VCaP (cell line): ENCODE measurements around the gene ARL16.

Experiments used
- H3K27ac ChIP-seq: fragments of 450-650 bp; 2 replicates; pipeline ENCODE4 v1.5.1; 2017
- TF ChIP-seq, protein P1 (sequence below): fragments of 450-650 bp; conservative IDR thresholded peaks from 2 replicates; pipeline ENCODE4 v1.5.1; 2017; ENCODE audit warnings: mild to moderate bottlenecking, moderate library complexity

The ARL16 gene

DNA sequence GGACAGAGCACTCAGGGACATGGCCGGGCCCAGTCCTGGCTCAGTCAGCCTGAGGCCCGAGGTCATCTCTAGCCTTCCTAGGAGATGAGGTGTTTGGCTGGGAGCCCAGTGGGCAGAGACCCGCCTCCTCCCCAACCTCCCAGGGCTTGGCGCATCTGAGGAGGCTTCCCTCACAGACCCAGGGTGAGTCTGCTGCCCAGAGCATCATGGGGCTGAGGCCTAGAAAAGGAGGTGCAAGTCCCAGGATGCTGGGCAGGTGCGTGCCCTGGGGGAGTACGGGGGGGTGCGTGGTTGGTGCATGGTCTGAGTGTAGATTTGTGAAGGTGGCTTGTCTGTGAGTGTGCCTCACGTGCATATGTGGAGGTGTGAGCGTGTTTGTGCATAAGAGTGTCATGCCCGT, 31.9 kb downstream of the ARL16 start:
- TF ChIP-seq, protein P1, sequence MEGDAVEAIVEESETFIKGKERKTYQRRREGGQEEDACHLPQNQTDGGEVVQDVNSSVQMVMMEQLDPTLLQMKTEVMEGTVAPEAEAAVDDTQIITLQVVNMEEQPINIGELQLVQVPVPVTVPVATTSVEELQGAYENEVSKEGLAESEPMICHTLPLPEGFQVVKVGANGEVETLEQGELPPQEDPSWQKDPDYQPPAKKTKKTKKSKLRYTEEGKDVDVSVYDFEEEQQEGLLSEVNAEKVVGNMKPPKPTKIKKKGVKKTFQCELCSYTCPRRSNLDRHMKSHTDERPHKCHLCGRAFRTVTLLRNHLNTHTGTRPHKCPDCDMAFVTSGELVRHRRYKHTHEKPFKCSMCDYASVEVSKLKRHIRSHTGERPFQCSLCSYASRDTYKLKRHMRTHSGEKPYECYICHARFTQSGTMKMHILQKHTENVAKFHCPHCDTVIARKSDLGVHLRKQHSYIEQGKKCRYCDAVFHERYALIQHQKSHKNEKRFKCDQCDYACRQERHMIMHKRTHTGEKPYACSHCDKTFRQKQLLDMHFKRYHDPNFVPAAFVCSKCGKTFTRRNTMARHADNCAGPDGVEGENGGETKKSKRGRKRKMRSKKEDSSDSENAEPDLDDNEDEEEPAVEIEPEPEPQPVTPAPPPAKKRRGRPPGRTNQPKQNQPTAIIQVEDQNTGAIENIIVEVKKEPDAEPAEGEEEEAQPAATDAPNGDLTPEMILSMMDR = no peak
- no peak overlapping the region; the same call in 1 of the 2 replicates for H3K27ac ChIP-seq

DNA sequence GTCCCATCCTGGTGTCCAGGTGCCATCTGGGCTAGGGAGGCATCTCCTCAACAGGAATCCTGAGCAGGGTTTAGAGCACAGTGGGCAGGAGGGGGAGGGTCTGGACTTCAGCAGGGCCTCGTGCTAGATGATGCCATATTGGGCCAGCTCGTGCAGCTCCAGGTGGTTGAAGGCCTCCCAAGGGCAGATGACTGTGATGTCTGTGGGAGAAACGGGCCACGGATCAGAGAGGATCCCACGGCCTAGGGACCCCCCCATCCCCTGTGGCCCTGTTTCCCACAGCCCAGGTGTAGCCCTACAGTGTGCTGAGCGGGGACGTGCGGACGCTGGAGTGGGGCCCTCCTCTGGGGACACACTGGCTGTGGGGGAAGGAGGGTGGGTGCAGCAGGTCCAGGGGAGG, 32.6 kb downstream of the ARL16 start:
- TF ChIP-seq, protein P1 = no peak
- H3K27ac ChIP-seq = no peak overlapping the region; the same call in 1 of the 2 replicates

DNA sequence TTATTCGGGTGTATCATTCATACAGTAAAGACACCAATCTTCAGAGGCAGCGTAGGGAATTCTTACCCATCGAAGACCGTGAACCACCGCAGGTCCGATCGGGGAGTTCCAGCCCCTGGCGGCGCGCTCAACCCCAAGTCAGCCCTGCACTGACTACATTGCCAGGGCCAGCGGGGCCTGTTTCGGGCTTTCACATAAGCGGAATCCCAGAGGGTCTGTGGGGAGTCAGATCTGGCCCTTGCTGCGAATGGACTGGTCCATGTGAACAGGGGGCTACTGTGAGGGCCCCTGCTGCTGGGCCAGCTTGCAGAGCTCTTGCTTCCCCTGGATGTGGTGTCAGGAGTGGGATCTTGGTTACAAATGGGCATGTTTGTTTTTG, 34.9 kb downstream of the ARL16 start:
- no peak overlapping the region for H3K27ac ChIP-seq
- TF ChIP-seq, protein P1 = no peak

DNA sequence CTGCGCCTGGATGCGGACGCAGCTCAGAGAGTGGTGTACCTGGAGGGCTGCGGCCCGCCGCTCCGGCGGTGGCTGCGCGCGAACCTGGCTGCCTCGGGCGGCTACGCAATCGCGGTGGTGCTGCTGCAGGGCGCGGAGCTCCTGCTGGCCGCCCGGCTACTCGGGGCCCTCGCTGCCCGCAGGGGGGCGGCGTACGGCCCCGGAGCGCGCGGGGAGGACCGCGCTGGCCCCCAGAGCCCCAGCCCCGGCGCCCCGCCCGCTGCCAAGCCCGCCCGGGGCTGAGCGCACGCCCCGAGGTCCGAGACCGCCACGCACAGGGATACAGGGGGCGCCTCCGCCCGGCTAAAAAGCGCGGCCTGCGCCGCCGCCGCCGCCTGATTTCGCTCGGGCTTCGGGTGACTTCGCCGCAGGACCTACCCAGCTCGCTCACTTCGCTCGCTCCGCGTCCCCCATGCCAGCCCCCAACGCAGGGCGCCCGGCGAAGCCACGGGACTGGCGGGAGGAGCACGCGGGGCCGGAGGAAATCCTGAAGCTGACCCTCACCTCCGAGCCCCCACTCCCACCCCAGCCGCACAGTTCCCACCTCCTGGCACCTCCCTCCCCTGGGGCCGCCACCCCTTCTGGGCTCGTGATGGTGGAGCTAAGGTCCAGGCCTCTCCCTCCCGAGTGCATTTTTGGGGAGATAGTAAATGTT, 35.4 kb downstream of the ARL16 start:
- H3K27ac ChIP-seq = no peak overlapping the region
- TF ChIP-seq, protein P1 = no peak

DNA sequence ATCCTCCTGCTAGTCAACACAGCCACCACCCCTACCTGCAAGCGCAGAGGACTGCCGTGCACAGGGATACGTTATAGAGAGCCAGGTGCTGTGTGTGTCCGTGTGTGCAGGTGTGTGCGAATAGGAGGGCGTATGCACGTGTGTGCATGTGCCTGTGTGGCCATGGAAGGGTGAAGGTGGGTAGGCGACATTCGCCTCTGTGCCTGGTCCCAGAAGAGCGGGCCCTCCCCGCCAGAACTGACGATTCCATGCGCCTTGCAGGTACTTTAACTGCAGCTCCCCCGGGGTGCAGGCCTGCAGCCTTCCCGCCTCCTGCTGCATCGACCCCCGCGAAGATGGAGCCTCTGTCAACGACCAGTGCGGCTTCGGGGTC, 36.0 kb downstream of the ARL16 start:
- TF ChIP-seq, protein P1 = no peak
- no peak overlapping the region for H3K27ac ChIP-seq

DNA sequence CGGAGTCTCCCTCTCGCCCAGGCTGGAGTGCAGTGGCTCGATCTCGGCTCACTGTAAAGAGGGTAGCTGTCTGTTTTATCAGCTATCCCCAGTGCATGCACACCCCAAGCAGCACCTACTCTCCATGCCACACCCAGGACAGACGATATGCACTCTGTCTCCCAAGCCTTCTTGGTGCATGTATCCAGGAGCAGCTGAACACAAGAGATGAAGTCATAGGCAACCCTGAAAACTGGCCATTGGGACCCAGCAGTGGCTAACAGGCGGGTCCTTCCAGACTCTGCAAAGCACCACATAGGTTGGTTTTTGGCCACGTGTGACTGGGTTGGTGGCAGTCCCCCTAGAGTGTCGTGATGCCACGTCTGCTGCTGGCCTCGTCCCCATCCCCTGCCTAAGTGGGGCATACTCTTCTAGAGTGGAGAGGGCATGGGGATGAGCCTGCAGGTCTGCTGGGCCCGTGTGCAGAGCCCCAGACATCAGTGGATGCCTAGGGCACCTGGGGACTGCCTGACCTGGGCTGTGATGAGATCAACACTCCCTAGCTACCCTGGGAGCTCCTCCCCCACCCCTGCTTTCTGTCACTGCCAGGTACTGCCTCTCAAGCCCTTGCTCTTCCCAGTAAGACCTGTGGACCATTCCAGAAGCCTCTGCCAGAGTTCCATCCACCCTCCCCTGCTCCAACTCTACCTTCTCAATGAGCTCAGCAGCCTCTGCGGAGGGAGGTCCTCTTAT, 36.6 kb downstream of the ARL16 start:
- no peak overlapping the region for H3K27ac ChIP-seq
- TF ChIP-seq, protein P1 = no peak

DNA sequence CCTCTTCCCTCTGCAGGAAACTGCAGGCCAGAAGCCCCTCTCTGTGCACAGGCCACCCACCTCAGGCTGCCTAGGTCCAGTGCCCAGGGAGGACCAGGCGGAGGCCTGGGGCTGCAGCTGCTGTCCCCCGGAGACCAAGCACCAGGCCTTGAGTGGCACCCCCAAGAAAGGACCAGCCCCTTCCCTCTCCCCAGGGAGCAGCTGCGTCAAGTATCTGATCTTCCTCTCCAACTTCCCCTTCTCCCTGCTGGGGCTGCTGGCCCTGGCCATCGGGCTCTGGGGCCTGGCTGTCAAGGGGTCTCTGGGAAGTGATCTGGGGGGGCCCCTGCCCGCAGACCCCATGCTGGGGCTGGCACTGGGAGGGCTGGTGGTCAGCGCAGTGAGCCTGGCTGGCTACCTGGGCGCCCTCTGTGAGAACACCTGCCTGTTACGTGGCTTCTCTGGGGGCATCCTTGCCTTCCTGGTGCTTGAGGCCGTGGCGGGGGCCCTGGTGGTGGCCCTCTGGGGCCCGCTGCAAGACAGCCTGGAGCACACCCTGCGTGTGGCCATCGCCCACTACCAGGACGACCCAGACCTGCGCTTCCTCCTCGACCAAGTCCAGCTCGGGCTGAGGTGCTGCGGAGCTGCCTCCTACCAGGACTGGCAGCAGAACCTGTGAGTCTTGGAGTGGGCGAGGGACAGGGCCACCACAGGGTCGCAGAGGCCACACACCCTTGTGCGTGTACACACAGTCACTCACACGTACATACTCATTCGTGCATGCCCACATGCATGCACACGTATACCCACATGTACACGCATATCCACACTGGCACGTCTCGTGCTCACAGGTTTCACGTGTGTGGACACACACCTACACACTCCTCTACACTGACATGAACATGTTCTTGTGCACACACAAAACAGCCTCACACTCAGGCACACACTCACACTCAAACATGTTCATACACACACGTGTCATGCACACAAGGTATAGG, 38.3 kb downstream of the ARL16 start:
- H3K27ac ChIP-seq = no peak overlapping the region
- TF ChIP-seq, protein P1 = no peak
